Retinal pigment epithelial cell (primary cell): ENCODE results near the gene PUS7L.
"Not testable (repeated sequence)": the region's sequence is repeated elsewhere in the genome, so short reads cannot be mapped to it uniquely, and the experiment has no call there.

Source experiments
- DNase-seq: peaks from one replicate; pipeline ENCODE4 v3.0.0-alpha.2; 2010; ENCODE audit warnings: low read depth
- H3K4me3 ChIP-seq: 2 replicates; pipeline ENCODE4 v1.5.1; 2011; ENCODE audit warnings: mild to moderate bottlenecking, low read length, control low read depth, moderate library complexity
- TF ChIP-seq, protein P1 (sequence below): conservative IDR thresholded peaks from 2 replicates; pipeline ENCODE4 v1.5.1; 2011; ENCODE audit warnings: low read depth, low read length, control low read depth, inconsistent platforms

The PUS7L gene

DNA sequence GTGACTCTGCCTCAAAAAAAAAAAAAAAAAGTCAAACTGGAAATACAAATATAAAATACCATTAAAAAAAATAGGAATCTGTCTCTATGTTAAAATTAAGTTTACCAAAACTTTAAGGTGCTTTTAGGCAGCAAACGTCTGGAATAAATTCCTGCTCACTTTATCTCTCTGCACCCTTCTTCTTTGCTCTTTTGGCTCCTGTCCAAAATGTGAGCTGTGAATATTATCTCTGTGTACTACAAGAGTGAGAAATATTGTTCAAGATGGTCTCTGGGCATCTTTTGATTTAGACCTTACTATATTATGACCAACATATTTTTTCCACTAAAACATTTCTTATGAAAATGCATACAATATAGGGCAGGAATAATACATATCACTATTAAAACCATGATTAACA, 63.7 kb downstream of the PUS7L start:
- TF ChIP-seq, protein P1, sequence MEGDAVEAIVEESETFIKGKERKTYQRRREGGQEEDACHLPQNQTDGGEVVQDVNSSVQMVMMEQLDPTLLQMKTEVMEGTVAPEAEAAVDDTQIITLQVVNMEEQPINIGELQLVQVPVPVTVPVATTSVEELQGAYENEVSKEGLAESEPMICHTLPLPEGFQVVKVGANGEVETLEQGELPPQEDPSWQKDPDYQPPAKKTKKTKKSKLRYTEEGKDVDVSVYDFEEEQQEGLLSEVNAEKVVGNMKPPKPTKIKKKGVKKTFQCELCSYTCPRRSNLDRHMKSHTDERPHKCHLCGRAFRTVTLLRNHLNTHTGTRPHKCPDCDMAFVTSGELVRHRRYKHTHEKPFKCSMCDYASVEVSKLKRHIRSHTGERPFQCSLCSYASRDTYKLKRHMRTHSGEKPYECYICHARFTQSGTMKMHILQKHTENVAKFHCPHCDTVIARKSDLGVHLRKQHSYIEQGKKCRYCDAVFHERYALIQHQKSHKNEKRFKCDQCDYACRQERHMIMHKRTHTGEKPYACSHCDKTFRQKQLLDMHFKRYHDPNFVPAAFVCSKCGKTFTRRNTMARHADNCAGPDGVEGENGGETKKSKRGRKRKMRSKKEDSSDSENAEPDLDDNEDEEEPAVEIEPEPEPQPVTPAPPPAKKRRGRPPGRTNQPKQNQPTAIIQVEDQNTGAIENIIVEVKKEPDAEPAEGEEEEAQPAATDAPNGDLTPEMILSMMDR, result no peak
- no peak for DNase-seq
- no peak overlapping the region for H3K4me3 ChIP-seq

DNA sequence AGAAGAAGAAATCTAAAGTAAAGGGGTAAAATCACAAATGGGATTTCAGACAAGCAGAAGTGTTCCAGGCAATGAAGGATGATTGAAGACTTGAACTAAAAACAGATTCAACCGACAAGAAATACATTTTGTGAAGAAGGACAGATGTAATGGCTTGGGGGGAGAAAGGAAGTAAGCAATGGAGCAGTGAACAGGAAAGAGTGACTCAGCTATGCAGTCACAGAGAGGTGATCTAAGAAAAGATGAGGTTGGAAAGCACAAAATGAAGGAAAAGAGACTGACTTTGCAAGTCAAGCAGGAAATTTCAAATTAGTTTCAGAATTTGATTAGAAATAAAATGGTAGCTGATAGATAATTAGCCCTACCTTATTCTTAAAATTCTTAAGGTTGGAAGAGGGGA, 66.5 kb downstream of the PUS7L start:
- H3K4me3 ChIP-seq, result no peak overlapping the region
- TF ChIP-seq, protein P1, result no peak
- no peak for DNase-seq

DNA sequence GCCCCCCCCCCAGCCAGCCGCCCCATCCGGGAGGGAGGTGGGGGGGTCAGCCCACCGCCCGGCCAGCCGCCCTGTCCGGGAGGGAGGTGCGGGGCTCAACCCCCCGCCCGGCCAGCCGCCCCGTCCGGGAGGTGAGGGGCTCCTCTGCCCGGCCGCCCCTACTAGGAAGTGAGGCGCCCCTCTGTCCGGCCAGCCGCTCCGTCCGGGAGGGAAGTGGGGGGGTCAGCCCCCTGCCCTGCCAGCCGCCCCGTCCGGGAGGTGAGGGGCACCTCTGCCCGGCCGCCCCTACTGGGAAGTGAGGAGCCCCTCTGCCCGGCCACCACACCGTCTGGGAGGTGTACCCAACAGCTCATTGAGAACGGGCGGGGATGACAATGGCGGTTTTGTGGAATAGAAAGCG, 73.1 kb downstream of the PUS7L start:
- DNase-seq, result not testable (repeated sequence)

DNA sequence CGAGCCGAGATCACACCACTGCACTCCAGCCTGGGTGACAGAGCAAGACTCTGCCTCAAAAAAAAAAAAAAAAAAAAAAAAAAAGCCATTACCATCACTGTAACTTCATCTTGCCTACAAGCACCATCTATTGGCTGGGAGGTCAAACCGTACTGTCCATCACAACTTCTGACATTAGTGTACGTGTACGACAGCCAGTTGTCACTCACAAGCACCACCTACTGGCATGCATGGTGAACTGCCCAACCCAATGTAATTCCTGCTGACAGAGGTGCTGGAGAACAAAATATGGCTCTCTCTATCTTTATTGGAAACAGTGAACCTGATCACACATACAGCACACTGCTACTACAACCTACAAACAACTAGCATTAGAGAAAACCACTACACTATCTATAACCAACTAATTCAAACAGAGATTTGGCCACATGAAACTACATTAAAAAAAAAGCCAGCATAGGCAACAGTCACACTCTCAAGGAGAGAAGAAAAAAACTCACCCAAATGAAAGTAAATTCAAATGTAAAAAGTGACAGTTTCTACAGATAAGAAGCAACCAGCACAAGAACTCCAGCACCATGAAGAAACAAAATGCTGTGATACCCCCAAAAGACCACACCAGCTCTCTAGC, 82.3 kb downstream of the PUS7L start:
- TF ChIP-seq, protein P1, result peak; percentile 61
- no peak overlapping the region for H3K4me3 ChIP-seq
- no peak for DNase-seq

More for the DNA sequence above, 73.1 kb downstream of the PUS7L start:
- not testable (repeated sequence) for H3K4me3 ChIP-seq

DNA sequence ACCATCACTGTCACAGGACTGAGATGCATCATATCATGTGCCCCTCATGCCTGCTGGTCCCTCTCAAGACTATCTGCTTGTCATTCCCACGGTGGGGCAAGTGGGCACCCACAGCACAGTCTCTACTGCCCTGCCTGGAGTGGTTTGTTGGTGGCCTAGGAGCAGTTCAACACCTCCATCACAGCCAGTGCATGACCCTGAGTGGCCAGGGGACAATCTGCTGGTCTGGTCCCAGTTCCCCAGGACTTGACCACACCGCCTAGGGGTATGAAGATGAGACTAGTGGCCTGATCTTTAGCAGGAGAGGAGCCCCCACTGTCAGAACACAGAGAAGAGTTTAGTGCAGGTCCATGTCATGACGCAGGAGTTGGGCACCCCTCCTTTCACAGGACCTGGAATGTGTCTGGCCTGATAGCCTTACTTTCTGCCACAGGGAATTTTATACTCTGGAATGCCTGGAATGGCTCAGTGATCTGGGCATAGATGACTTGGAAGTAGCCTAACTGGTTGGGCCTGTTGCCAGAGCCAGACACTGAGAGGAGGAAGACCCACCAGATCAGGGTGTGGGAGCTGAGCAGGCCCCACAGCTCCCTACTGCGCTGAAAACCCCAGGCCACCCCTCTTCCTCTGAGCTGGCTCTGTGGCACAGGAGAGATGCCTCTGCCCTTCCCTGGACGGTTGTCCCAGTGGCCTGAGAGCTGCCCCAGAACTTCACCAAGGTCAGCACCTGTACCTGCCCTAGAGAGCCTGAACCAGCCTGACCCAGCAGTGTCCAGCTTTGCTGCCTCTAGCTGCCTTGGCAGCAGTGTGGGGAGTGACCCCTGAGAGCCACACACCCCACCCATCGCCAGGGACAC, 83.3 kb downstream of the PUS7L start:
- no peak for DNase-seq
- TF ChIP-seq, protein P1, result no peak
- H3K4me3 ChIP-seq, result no peak overlapping the region

DNA sequence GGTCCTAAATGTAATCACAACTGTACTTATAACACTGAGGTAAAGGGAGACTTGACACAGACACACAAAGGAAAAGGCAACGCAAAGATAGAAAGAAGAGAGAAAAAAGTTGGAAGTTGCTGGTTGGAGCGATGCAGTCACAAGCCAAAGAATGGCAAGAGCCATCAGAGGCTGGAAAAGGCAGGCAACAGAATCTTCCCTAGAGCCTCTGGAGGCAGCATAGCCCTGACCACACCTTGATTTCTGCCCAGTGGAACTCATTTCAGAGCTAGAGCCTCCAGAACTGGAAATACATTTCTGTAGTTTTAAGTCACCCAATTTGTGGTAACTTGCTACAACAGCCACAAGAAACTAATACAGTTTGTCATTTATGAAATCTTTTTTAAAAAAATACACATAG, 89.2 kb downstream of the PUS7L start:
- DNase-seq, result no peak
- no peak overlapping the region for H3K4me3 ChIP-seq
- TF ChIP-seq, protein P1, result no peak
